ENCODE data around the gene MAPK12. TPM values are rescaled to one million over a fixed set of nuclear protein-coding genes. Genes with fewer than 3 reads are reported as not detected.

The MAPK12 gene
- total RNA-seq, 1 experiment from 2014 or later: 21.1 TPM

GRCh38 chr22:50236731-50237409, 24.6 kb downstream of the MAPK12 start:
- TF ChIP-seq CTCF (IDR thresholded peaks at IDR 0.05; ENCODE audit: unreplicated experiment): peak; percentile 62
- peaks cover 8% of the 10 kb centered on the region for H3K4me1 Mint-ChIP-seq (ENCODE audit: low read depth, unreplicated experiment)
- intact Hi-C loops (cut with micrococcal nuclease; ENCODE audit: unreplicated experiment): no loop called here
- H3K36me3 Mint-ChIP-seq (ENCODE audit: insufficient read depth, unreplicated experiment): peaks cover 49% of the 10 kb centered on the region
- H3K9me3 Mint-ChIP-seq (ENCODE audit: low read depth, unreplicated experiment): no peaks in the 10 kb centered on the region
- no peaks in the 10 kb centered on the region for H3K27me3 Mint-ChIP-seq (ENCODE audit: unreplicated experiment)
- H3K27ac Mint-ChIP-seq (ENCODE audit: unreplicated experiment): no peak overlapping the region
- no peak overlapping the region for H3K4me3 Mint-ChIP-seq (ENCODE audit: low read depth, unreplicated experiment)
- BruUV-seq (replicated peaks): no TSS peak
- DNase-seq: peak; percentile 36
- CTCF ChIA-PET: interaction anchor here (1.2 kb wide), 1 partner anchor 88 kb away, joined by 4 read pairs; no protein-coding TSS in a partner anchor

- no peaks in the 10 kb centered on the region for H3K27me3 Mint-ChIP-seq (ENCODE audit: unreplicated experiment)
- no peak overlapping the region for H3K4me3 Mint-ChIP-seq (ENCODE audit: low read depth, unreplicated experiment)
- BruUV-seq (replicated peaks): no TSS peak
- no peaks in the 10 kb centered on the region for H3K9me3 Mint-ChIP-seq (ENCODE audit: low read depth, unreplicated experiment)
- H3K27ac Mint-ChIP-seq (ENCODE audit: unreplicated experiment): no peak overlapping the region
- H3K4me1 Mint-ChIP-seq (ENCODE audit: low read depth, unreplicated experiment): no peaks in the 10 kb centered on the region
- peaks cover 50% of the 10 kb centered on the region for H3K36me3 Mint-ChIP-seq (ENCODE audit: insufficient read depth, unreplicated experiment)
- CTCF ChIA-PET: no interaction called here
- intact Hi-C loops (cut with micrococcal nuclease; ENCODE audit: unreplicated experiment): no loop called here
- no peak for TF ChIP-seq CTCF (IDR thresholded peaks at IDR 0.05; ENCODE audit: unreplicated experiment)
- no peak for DNase-seq
These were observed 28.3 kb downstream of the MAPK12 start for GRCh38 chr22:50233223-50233622.

GRCh38 chr22:50232481-50233151, 28.9 kb downstream of the MAPK12 start:
- CTCF ChIA-PET: no interaction called here
- no peak for TF ChIP-seq CTCF (IDR thresholded peaks at IDR 0.05; ENCODE audit: unreplicated experiment)
- H3K27me3 Mint-ChIP-seq (ENCODE audit: unreplicated experiment): no peaks in the 10 kb centered on the region
- no peak overlapping the region for H3K4me3 Mint-ChIP-seq (ENCODE audit: low read depth, unreplicated experiment)
- intact Hi-C loops (cut with micrococcal nuclease; ENCODE audit: unreplicated experiment): no loop called here
- H3K36me3 Mint-ChIP-seq (ENCODE audit: insufficient read depth, unreplicated experiment): peaks cover 44% of the 10 kb centered on the region
- no peaks in the 10 kb centered on the region for H3K9me3 Mint-ChIP-seq (ENCODE audit: low read depth, unreplicated experiment)
- no peak overlapping the region for H3K27ac Mint-ChIP-seq (ENCODE audit: unreplicated experiment)
- H3K4me1 Mint-ChIP-seq (ENCODE audit: low read depth, unreplicated experiment): no peaks in the 10 kb centered on the region
- no TSS peak for BruUV-seq (replicated peaks)
- no peak for DNase-seq

- DNase-seq: no peak
- BruUV-seq (replicated peaks): no TSS peak
- H3K36me3 Mint-ChIP-seq (ENCODE audit: insufficient read depth, unreplicated experiment): peaks cover 49% of the 10 kb centered on the region
- H3K27ac Mint-ChIP-seq (ENCODE audit: unreplicated experiment): no peak overlapping the region
- intact Hi-C loops (cut with micrococcal nuclease; ENCODE audit: unreplicated experiment): no loop called here
- H3K4me3 Mint-ChIP-seq (ENCODE audit: low read depth, unreplicated experiment): no peak overlapping the region
- no peaks in the 10 kb centered on the region for H3K4me1 Mint-ChIP-seq (ENCODE audit: low read depth, unreplicated experiment)
- no peak for TF ChIP-seq CTCF (IDR thresholded peaks at IDR 0.05; ENCODE audit: unreplicated experiment)
- no peaks in the 10 kb centered on the region for H3K27me3 Mint-ChIP-seq (ENCODE audit: unreplicated experiment)
- H3K9me3 Mint-ChIP-seq (ENCODE audit: low read depth, unreplicated experiment): no peaks in the 10 kb centered on the region
- CTCF ChIA-PET: no interaction called here
These were observed 32.1 kb downstream of the MAPK12 start for GRCh38 chr22:50229370-50229769.
